Forelimb muscle (tissue), 1 donor: ENCODE results near the gene ANKRD63. TPM values are rescaled to one million over a fixed set of nuclear protein-coding genes. Genes with fewer than 3 reads are reported as not detected.

Experiments
- DNase-seq: peaks from one replicate; pipeline ENCODE4 v3.0.0-alpha.2; 2013; ENCODE audit warnings: low read depth
- polyA plus RNA-seq: library from polyadenylated mRNA; unstranded; fragments of 120-200 nt; gene quantifications from one replicate; pipeline ENCODE4 v1.2.1, GENCODE V29; 2013; ENCODE audit not compliant: insufficient read length

Gene ANKRD63
- polyA plus RNA-seq, 1 donor: 0.32 TPM

- no peak for DNase-seq
Observed at GRCh38 chr15:40313531-40314398, 30.9 kb upstream of the ANKRD63 start.

DNA sequence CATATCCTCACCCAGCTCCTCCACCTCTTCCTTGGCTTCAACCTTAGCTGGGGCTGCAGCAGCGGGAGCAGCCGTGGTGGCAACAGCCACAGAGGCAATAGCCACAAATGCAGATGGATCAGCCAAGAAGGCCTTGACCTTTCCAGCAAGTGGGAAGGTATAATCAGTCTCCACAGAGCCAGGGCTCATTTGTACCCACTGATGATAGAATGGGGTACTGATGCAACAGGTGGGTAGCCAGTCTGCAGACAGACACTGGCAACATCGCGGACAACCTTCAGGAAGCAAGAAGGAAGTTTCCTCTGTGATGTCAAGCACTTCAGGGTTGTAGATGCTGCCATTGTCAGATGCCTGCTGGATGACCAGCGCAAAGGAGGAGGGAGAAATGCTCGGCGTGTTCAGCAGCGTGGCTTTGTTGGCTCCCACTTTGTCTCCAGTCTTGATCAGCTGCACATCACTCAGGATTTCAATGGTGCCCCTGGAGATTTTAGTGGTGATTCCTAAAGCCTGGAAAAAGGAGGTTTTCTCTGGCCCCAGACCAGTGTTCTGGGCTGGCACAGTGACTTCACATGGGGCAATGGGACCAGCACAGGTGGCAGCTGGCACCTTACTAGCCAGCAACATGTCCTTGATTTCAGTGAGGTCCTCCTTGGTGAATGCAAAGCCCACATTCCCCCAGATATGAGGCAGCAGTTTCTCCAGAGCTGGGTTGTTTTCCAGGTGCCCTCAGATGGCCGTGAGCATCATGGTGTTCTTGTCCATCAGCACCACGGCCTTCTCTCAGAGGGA is 29.7 kb upstream of the ANKRD63 start:
- DNase-seq: no peak

GRCh38 chr15:40310993-40311392 is 28.1 kb upstream of the ANKRD63 start:
- DNase-seq: no peak

- no peak for DNase-seq
Observed at GRCh38 chr15:40310001-40310959, 27.4 kb upstream of the ANKRD63 start.

DNA sequence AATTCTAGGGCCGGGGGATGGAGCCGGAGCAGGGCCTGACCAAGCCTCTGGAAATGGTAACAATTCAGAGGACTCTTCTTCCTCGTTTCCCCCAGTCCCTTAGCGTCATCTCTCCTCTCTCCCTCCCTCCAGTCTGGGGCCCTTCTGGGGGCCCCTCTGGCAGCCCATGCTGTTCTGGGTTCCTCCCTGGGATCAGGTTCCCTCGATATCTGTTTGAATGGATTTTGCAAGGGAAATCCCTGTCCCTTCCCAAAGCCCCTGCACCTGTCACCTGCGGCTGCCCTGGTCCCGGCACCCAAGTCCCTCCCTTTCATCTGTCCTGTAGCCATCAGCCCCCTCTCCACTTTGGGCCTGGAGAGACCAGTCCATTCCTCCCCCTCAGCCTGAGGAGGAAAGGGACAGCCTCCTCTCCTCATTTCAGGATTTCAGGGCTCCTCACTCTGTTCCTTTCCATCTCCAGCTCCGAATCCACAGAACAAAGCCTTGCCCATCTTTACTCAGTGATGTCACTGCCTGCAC is 26.5 kb upstream of the ANKRD63 start:
- no peak for DNase-seq

DNA sequence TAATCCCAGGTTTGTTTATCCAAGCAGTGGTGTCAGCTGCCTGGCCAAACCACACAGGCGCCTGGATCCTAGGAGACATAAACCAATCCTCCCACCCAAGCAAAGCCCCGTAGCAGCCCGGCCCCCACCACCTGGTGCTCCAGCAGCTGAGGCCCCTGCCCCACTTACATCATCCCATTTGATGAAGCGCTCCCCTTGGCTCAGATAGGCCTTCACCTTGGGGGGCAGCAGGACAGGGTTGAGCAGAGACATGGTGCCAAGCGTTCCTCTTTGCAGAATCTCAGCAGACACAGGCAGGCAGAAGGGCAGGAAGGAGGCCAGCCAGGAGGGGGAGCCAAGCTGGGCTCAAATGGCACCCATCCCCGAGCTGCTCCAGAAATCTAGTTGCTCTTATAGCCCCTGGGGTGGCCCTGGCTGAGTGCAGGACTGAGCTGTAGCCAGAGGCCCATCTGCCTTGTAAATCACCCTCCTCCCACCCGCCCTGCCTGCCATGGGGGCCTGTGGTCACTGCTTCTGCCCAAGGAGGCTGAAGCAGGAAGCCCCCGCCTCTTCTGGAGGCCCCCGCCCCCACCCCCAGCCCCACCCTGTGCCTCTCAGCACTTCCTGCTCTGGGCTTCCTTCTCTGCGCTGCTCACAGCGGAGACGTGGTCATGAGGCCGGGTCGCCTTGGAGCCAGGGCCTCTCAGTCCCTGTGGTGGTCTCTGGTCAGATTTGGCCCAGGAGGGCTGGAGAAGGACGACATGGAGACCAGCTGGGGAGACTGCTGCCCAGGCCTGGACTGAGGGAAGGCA is 24.8 kb upstream of the ANKRD63 start, which contains the start of gene PLCB2:
TSS of gene PLCB2 (minus strand) at position 515 of the 791 bp plus-strand sequence. CDS start at position 252, 263 bp downstream.
- no peak for DNase-seq

DNA sequence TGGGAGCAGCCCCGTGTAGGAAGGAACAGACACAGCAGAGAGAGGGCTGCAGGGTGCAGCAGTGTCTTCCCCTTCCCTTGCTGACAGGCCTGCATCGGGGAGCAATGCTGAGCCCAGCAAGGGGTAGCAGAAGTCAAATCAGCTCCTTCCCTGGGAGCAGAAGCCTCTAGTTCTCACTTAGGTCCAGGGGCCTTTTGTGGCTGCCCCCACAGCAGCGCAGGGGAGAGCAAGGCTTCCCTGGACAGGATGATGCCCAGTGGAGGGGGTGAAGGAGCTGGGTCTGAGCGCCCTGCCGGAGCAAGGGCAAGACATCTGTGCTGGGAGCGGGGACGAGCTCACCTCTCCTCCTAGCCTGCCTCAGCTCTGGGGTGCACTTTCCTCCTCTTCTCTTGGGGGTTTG is 24.0 kb upstream of the ANKRD63 start:
- no peak for DNase-seq

- DNase-seq: no peak
Observed at GRCh38 chr15:40306371-40306770, 23.5 kb upstream of the ANKRD63 start.

DNA sequence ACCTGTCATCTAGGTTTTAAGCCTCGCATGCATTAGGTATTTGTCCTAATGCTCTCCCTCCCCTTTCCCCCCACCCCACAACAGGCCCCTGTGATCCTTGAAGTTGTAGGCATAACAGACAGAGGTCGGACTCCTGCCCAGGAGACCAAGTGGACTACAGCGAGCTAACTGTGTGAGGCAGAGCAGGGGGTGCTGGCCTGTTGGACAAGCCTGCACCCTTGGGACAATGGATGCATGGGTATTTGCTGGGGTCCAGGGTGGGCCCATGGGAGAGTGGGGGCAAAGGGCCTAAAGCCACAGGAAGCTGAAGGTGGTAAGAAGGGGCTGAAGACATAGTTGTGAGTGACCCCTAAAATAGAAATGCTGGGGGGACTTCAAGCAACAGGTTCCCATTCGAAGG is 22.4 kb upstream of the ANKRD63 start:
- DNase-seq: no peak

- DNase-seq: no peak
Observed at GRCh38 chr15:40303576-40303975, 20.7 kb upstream of the ANKRD63 start.

DNA sequence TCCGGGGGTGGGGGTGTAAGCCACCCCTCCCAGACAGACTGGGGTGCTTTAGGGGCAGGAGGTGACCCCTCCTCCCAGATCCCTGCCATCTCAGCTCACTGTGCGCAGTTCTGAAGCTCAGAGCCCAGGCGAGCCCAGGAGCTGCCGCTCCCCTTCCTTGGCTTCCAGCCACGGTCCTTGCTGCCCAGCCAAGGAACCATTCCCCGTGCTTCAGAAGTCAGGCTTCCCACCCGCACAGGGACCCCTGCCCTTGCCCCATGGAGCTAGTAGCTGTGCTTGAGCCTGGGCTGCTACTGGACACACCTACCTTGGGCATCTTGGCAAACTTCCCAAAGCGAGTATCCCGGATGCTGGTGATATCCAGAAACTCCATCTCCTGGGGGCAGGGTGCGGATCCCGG is 20.1 kb upstream of the ANKRD63 start:
- no peak for DNase-seq

DNA sequence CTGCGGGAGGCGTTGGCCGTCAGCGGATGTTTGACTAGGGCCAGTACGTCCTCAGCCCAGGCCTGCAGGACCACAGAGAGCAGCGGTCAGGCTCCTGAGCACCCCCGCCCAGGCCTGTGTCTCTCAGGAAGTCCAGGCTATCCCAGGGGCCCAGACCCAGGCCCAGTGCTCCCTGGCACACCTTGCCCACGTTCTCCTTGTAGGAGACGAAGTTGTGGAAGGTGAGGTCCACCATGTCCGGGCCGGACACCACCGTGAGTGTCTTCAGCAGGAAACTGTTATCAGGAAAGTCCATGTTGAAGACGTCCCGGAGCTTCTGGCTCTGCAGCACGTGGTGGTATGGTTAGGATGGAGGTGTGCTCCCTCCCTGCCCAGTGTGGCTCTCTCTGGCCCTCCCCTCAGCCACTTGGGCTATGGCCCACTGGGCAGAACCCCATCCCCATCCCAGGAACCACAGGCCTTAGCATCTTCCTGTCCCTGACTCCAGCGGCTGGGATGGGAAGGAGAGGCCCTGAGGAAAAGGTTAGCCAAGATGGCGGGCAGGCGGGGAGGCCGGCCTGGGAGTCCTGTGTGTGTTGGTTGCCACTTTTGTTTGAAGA is 19.5 kb upstream of the ANKRD63 start:
- DNase-seq: no peak

DNA sequence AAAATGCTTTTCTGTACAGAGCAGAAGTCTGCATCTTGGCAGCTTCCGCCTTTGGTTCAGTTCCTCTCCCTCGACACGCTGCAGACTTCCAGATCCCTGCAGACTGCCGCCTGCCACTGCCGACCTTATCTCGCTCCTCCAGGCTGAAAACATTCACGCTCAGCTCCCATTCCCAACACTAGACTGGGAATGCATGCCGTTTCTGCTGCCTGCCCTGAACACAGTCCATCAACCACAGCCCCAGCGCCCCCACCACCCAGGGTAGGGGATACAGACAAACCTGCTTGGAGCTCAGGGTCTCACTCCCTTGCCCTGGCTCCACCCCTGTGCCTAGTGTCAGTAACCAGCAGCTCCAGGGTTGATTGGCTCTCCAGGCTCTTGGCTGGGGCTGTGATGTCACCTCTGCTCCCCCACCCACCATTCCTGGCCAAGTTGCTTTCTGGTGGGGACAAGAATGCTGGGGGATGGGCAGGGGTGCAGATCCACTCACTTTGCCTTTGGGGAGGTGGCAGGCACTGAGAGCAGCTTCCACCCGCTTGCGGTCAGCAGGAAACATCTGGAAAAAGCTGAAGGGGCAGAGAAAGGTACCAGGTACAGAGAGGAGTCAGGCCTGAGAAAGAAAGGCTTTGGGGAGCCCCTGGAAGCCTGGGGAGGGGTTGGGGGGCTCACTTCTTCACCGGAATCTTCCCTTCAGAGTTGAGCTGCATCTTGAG is 18.8 kb upstream of the ANKRD63 start:
- no peak for DNase-seq

GRCh38 chr15:40300771-40301170 is 17.9 kb upstream of the ANKRD63 start:
- DNase-seq: no peak

GRCh38 chr15:40300367-40300766 is 17.5 kb upstream of the ANKRD63 start:
- no peak for DNase-seq

DNA sequence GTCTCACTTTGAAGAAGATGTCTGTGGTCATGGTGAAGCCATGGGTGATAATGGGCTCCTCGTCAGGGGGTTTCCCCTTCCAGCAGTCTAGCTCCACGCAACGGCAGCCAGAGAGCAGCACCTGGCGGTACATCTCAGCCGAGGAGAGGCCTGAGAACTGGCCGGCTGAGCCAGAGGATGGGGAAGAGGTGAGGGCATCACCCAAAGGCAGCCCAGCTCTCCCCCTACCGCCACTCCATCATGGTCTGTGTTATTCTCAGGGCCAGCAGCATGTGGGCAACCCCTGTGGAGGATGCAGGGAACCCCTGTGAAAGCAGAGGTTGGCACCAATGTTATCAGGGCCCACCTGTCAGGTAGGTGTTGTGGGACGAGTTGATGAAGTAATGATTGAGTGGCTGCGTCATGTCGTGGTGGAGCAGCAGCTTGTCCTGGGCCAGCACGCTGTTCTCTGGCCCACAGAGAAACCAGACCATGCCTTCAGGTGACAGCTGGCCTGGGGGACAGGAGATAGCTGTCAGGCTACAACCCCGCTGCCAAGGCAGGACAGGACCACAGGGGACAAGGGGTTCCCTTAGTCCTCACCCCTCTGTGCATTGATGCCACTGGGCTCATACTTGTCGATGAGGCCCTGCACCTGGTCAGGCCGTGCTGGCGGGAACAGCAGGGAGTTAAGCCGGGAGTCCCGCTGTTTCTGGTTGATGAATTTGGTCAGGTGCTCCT is 15.5 kb upstream of the ANKRD63 start:
- no peak for DNase-seq

DNA sequence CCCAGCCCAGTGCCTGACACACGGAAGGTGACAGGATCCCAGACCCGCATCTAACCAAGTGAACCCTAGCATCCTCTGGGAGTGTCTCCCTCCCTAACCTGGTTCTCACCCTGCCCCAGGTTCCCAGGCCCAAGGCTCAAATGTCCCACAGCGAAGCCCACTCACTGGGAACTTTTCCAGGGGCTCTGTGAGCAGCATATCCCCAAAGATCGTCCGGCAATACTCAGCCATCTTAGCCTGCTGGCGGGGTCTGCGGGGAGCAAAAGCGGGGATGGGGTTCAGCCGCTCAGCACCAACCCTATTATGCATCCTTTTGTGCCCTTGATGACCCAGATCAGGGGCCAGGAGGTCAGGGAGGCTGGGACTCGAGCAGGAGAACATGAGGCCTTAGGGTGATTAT is 14.5 kb upstream of the ANKRD63 start:
- no peak for DNase-seq

DNA sequence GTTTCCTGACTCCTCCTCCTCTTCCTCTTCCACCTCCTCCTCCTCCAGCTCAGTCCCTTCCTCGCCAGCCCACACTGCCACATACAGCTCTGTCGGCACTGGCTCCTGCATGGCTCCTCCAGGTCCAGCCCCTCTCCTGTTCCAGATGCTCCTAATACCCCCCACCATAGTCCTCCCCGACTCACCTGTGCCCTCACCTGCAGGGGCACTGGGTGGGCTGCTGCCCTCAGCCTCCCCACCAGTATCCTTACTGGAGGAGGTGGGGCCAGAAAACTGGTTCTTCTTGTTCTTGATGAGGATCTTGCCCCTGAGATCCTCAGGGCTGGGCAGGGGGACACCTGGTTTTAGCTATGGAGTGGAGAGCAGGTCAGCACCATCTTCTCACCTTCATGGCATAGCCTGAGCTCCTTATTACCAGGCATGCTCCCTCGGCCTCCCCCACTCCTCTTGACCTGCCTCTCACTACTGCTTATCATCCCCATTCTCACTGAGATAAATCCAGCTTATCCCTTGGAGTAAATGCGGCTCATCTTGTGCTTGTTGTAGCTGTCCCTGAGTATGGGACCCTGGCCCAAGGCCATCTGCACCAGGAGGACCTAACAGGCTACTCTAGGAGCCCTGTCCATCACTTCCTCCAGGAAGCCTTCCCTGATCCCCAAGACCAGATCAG is 13.8 kb upstream of the ANKRD63 start:
- DNase-seq: no peak
